Breast epithelium (tissue), 4 donors: ENCODE measurements around the gene SLC39A3. TPM values are rescaled to one million over a fixed set of nuclear protein-coding genes. Genes with fewer than 3 reads are reported as not detected.

ENCODE experiments used
- DNase-seq, 2 donors: peaks; one replicate each; pipeline ENCODE4 v3.0.0-alpha.2; 2019; ENCODE audit warnings: low spot score in 2 of 2
- H3K27ac ChIP-seq, 2 donors: fragments of 200-600 bp; sonication (generic) in 1 of 2; one replicate each; pipeline ENCODE4 v1.5.1; 2016 to 2019; ENCODE audit warnings: mild to moderate bottlenecking in 1 of 2
- H3K27me3 ChIP-seq, 2 donors: fragments of 200-600 bp; sonication (generic) in 1 of 2; one replicate each; pipeline versions ENCODE4 v1.5.1 to v1.6.0; 2017 to 2019; ENCODE audit warnings: control low read depth in 1 of 2, mild to moderate bottlenecking in 1 of 2
- H3K36me3 ChIP-seq: fragments of 200-600 bp; one replicate; pipeline ENCODE4 v1.5.1; 2019
- H3K4me1 ChIP-seq, 2 donors: fragments of 200-600 bp; sonication (generic); one replicate each; pipeline ENCODE4 v1.5.1; 2016 to 2019; ENCODE audit warnings: control low read depth in 1 of 2
- H3K4me3 ChIP-seq, 3 donors: fragments of 200-600 bp; sonication (generic); 1 replicate in 2 of 3; 2 replicates in 1 of 3; pipeline ENCODE4 v1.5.1; 2016 to 2019; ENCODE audit warnings: mild to moderate bottlenecking in 3 of 3, moderate library complexity in 2 of 3
- H3K9me3 ChIP-seq, 2 donors: fragments of 200-600 bp; sonication (generic) in 1 of 2; one replicate each; pipeline ENCODE4 v1.5.1; 2016 to 2019; ENCODE audit warnings: control low read depth in 1 of 2
- POLR2A ChIP-seq: fragments of 450-650 bp; IDR thresholded peaks from one replicate; pipeline ENCODE4 v1.6.1; 2016; ENCODE audit warnings: antibody characterized with exemption, mild to moderate bottlenecking, moderate library complexity
- POLR2AphosphoS5 ChIP-seq, 3 donors: sonication (generic); formaldehyde crosslinking; IDR thresholded peaks; one replicate each; pipeline ENCODE4 v1.6.1; 2017; ENCODE audit warnings: antibody characterized with exemption in 3 of 3
- intact Hi-C: fragments of 100-400 bp; cut with DNase I; formaldehyde crosslinking; loops from one replicate; pipeline ENCODE4 v1.15.1; 2023; ENCODE audit warnings: low total_unique reads
- total RNA-seq, 3 donors: library from RNA; depleted of rRNA; stranded (reverse); fragments of >200 nt; gene quantifications; one replicate each; pipeline ENCODE4 v1.1.0, GENCODE V29; 2016
- TF ChIP-seq, protein P1 (sequence below), 3 donors: fragments of 450-650 bp; IDR thresholded peaks; one replicate each; pipeline ENCODE4 v1.5.1; 2016 to 2017; ENCODE audit warnings: antibody characterized with exemption in 3 of 3, mild to moderate bottlenecking in 3 of 3, moderate library complexity in 3 of 3

The SLC39A3 gene
- total RNA-seq, 3 donors from 2014 or later: 23.8 to 36.1 (median 27.2) TPM

DNA sequence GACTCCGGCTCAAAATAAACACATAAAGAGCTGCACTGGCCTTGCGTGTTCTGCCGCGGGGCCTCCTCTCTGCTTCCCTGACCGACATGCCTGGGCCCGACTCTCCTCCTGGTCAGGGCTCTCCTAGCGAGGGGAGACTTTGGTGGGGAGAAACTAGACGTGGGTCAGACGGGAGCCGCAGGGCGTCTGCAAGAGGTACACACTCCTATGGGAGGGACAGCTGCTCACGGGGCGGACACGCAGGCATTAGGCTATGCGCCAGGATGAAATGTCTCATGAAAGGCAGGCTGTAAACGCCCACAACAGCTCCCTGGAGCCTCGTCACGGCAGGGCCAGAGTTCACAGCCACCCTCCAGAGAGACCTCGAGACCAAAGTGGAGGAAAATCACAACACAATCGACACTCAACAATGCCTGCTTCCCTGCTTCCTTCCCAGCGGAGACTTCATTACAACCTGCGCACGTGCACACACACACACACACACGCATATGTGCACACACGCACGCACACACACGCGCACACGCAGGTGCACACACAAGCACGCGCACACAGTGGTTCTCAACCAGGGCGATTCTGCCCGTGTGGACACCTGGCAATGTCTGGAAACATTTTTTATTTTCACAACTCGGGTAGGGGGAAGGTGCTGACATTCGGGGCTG lies 5.8 kb downstream of the SLC39A3 start:
- no peaks in the 10 kb centered on the region for H3K27me3 ChIP-seq
- intact Hi-C loops: no loop called here
- TF ChIP-seq POLR2A (no peak), POLR2AphosphoS5 (IDR thresholded peaks at IDR 0.05) (no peak)
- TF ChIP-seq, protein P1, sequence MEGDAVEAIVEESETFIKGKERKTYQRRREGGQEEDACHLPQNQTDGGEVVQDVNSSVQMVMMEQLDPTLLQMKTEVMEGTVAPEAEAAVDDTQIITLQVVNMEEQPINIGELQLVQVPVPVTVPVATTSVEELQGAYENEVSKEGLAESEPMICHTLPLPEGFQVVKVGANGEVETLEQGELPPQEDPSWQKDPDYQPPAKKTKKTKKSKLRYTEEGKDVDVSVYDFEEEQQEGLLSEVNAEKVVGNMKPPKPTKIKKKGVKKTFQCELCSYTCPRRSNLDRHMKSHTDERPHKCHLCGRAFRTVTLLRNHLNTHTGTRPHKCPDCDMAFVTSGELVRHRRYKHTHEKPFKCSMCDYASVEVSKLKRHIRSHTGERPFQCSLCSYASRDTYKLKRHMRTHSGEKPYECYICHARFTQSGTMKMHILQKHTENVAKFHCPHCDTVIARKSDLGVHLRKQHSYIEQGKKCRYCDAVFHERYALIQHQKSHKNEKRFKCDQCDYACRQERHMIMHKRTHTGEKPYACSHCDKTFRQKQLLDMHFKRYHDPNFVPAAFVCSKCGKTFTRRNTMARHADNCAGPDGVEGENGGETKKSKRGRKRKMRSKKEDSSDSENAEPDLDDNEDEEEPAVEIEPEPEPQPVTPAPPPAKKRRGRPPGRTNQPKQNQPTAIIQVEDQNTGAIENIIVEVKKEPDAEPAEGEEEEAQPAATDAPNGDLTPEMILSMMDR (IDR thresholded peaks at IDR 0.05): no peak
- H3K4me3 ChIP-seq: no peak overlapping the region
- no peaks in the 10 kb centered on the region for H3K9me3 ChIP-seq
- no peaks in the 10 kb centered on the region for H3K36me3 ChIP-seq
- DNase-seq: no peak
- no peak overlapping the region for H3K27ac ChIP-seq
- no peaks in the 10 kb centered on the region for H3K4me1 ChIP-seq

DNA sequence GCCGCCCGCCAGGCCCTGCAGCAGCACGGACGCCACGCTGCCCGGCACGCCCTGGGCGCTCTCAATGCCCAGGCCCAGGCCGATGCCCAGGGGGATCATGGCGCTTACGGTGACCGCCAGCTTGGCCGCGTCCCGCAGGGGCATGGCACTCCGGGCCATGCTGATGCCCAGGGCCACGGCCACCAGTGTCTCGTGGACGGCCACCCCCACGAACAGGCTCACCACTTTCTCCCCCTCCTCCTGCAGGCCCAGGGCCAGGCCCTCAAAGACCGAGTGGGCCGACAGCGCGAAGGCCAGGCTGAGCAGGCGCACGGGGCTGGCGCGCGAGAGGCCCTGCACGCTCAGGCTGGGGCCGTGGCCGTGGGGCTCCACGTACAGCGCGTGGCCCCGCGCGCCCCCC lies 6.9 kb downstream of the SLC39A3 start:
- no peaks in the 10 kb centered on the region for H3K9me3 ChIP-seq
- no peaks in the 10 kb centered on the region for H3K36me3 ChIP-seq
- no peaks in the 10 kb centered on the region for H3K4me1 ChIP-seq
- no peak overlapping the region for H3K4me3 ChIP-seq
- H3K27me3 ChIP-seq: no peaks in the 10 kb centered on the region
- intact Hi-C loops: no loop called here
- TF ChIP-seq POLR2AphosphoS5 (IDR thresholded peaks at IDR 0.05): no peak
- no peak for TF ChIP-seq POLR2A
- TF ChIP-seq, protein P1 (IDR thresholded peaks at IDR 0.05): no peak
- no peak overlapping the region for H3K27ac ChIP-seq
- no peak for DNase-seq

DNA sequence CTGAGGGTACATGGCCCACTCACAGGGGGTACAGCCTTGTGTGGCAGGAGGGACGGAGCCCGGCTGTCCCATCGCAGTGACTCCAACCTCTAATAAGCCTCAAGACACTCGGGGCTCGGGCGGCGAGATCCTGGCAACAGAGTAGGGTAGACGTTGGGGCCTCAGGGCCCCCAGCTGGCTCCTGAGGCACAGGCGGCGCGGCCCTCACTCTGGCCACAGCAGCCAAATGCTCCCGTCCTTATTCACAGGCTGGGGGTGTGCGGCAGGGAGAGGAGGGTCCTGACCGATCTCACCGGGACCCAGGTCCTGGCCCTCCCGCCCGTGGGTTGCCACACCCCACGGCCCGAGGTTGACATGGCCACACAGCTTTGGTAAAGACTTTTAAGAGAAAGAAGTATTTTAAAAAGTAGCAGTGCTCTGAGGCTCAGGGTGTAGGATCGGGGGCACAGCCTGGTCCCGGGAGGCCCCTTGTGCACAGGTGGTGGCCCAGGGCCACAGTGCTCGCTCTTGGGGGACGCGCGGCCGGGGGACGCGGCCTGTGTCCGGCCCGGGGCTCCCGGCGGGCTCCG lies 7.6 kb downstream of the SLC39A3 start:
- no peaks in the 10 kb centered on the region for H3K4me1 ChIP-seq
- no peaks in the 10 kb centered on the region for H3K27me3 ChIP-seq
- H3K9me3 ChIP-seq: no peaks in the 10 kb centered on the region
- no peak overlapping the region for H3K27ac ChIP-seq
- intact Hi-C loops: no loop called here
- H3K36me3 ChIP-seq: no peaks in the 10 kb centered on the region
- no peak overlapping the region for H3K4me3 ChIP-seq
- DNase-seq: no peak
- TF ChIP-seq POLR2AphosphoS5 (IDR thresholded peaks at IDR 0.05) (no peak), POLR2A (no peak)

DNA sequence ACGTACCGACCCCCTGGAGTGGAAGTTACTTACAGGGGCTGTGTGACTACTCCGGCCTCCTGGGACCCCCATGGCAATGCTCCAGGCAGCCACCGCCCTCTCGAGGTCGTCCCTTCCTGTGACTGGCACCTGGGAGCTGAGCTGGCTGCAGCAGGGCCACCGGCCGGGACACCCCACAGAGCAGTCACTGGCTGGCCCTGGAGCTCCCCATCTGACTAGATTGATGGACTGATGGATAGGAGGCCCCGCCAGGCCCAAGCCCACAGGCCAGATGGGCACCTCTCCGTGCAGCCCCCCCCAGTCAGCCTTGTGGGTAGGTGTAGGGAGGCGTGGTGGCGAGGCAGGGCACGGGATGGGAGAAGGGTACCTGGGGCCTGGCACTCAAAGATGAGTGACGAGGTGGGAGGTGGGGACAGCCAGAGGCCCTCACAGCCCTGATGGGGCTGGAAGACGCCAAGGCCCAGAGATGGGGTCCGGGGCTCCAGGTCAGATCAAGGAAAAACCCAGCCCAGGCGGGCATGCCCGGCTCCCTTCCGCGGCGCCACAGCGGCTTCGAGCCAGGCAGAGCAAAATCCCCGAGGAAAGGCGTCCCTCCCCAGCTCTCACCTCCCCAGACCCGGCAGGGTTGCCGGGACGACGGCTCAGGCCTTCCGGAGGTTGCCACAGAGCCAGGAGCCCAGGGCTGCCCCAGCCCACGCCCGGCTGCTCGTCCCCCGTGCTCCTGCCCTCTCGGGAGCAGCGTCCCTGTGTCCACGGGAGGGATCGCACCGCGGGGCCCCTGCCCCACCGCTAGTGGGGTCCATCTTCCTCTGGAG lies 8.4 kb downstream of the SLC39A3 start:
- Histone ChIP-seq H3K9me3 (no peaks in the 10 kb centered on the region), H3K4me3 (no peak overlapping the region), H3K36me3 (no peaks in the 10 kb centered on the region), H3K27me3 (peaks cover 0 to 3% of the 10 kb centered on the region in 2 donors), H3K4me1 (no peaks in the 10 kb centered on the region), H3K27ac (no peak overlapping the region)
- no peak for DNase-seq
- TF ChIP-seq, protein P1 (IDR thresholded peaks at IDR 0.05): no peak
- TF ChIP-seq POLR2A (no peak), POLR2AphosphoS5 (IDR thresholded peaks at IDR 0.05) (no peak)
- intact Hi-C loops: no loop called here

DNA sequence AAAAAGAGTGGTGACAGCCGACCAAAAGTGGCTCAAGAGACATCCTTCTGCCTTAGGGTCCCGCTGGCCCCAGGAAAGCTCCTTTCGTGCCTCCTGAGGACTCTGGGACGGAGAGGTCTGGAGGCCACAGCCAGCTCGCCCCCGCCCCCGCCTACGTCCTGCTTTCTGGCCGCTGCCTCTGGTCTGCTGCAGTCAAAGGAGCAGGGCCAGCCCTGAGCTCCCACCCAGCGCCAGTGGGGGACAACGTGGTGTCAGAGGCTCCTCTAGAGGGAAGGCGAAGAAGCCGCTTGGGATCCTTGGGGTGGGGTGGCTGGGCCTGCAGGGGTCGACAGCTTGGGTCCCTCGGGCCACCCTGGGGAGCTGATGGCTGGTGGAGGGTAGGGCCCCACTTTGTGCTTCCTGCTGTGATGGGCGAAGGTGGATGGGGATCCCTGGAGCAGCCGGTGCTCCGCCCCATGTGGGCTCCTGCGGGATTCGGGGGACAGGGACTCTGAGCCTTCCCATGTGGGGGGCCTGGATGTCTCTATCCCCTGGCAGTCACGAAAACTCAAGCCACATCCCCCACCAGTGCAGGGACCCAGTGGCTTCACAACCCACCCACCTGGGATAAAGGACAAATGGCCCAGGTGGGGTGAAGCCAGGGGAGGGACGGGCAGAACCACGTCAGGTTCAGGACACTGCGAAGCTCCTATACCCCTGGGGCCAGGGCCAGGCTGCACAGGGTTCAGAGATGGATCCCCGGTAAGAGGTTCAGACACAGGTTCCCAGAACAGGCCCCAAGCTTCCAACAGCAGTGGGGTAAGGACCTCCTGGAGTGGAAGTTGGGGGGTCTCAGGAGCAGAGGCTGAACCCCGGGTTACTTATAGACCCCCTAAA lies 9.6 kb downstream of the SLC39A3 start:
- H3K4me3 ChIP-seq: no peak overlapping the region
- TF ChIP-seq POLR2A (no peak), POLR2AphosphoS5 (IDR thresholded peaks at IDR 0.05) (no peak)
- TF ChIP-seq, protein P1 (IDR thresholded peaks at IDR 0.05): no peak
- DNase-seq: no peak
- peaks cover 0 to 3% of the 10 kb centered on the region in 2 donors for H3K27me3 ChIP-seq
- no peaks in the 10 kb centered on the region for H3K4me1 ChIP-seq
- H3K36me3 ChIP-seq: no peaks in the 10 kb centered on the region
- no peaks in the 10 kb centered on the region for H3K9me3 ChIP-seq
- no peak overlapping the region for H3K27ac ChIP-seq
- intact Hi-C loops: no loop called here
